IPS-18c (cell line): Measurements from ENCODE around the gene ZNF646.

ENCODE experiments used
- H3K4me3 ChIP-seq: 2 replicates; pipeline ENCODE4 v1.7.0; 2013; ENCODE audit warnings: low read depth, mild to moderate bottlenecking, low read length, moderate library complexity; ENCODE audit not compliant: insufficient read depth
- H3K9me3 ChIP-seq: one replicate; pipeline ENCODE4 v1.6.1; 2013; ENCODE audit warnings: mild to moderate bottlenecking, low read length, moderate library complexity; ENCODE audit not compliant: control insufficient read depth, insufficient read depth

Gene ZNF646, protein sequence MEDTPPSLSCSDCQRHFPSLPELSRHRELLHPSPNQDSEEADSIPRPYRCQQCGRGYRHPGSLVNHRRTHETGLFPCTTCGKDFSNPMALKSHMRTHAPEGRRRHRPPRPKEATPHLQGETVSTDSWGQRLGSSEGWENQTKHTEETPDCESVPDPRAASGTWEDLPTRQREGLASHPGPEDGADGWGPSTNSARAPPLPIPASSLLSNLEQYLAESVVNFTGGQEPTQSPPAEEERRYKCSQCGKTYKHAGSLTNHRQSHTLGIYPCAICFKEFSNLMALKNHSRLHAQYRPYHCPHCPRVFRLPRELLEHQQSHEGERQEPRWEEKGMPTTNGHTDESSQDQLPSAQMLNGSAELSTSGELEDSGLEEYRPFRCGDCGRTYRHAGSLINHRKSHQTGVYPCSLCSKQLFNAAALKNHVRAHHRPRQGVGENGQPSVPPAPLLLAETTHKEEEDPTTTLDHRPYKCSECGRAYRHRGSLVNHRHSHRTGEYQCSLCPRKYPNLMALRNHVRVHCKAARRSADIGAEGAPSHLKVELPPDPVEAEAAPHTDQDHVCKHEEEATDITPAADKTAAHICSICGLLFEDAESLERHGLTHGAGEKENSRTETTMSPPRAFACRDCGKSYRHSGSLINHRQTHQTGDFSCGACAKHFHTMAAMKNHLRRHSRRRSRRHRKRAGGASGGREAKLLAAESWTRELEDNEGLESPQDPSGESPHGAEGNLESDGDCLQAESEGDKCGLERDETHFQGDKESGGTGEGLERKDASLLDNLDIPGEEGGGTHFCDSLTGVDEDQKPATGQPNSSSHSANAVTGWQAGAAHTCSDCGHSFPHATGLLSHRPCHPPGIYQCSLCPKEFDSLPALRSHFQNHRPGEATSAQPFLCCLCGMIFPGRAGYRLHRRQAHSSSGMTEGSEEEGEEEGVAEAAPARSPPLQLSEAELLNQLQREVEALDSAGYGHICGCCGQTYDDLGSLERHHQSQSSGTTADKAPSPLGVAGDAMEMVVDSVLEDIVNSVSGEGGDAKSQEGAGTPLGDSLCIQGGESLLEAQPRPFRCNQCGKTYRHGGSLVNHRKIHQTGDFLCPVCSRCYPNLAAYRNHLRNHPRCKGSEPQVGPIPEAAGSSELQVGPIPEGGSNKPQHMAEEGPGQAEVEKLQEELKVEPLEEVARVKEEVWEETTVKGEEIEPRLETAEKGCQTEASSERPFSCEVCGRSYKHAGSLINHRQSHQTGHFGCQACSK (N-terminal part only)

DNA sequence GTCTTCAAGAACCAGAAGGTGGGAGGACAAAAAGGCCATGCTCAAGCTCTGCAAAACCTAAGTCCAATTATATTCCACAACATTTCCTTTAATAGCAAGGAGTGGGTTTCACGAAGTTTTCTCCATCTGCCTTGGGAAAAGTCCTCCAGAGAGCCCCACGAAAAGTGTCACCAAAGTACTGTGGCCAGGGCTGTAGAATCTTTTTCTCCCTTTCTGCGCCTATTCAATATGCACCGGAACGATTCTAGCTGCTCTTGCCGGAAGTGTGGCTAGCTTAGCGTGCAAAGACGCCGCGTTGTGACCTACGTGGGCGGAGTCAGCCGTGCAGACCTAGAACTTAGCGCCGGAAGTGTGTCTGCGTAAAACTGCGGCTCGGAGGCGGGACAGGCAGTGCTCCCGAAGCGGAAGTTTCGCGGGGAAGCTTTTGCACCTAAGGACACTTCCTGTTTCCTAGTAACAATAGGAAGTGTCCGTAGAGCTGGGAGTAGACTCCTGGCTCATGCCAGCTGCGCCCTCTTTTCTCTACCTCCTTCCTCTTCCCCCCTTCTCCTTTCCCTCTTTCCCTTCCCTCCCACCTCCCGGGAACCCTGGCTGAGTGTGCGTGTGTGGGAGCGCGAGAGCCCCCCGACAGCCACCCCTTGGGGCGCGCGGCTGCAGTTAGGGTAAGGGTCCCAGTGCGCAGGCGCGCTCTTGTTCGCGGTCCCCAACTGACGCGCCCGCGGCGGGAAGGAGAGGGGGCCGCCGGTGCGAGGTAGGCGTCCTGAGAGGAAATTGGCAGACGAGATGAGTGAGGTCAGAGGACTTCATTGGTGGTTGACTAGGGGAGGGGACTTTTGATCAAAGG lies at the start of gene ZNF646, which contains the start of gene ZNF668:
Gene ZNF646, plus strand, starts transcription at position 453 of the 844 bp plus-strand sequence. CDS start 1,903 bp downstream, outside the sequence.
Gene ZNF668, minus strand, starts transcription at position 271 of the 844 bp plus-strand sequence. CDS start 9,781 bp downstream, outside the sequence.
- Histone ChIP-seq H3K4me3 (peak within 1 kb of the TSS; percentile 100), H3K9me3 (no peaks in the 10 kb centered on the region)

DNA sequence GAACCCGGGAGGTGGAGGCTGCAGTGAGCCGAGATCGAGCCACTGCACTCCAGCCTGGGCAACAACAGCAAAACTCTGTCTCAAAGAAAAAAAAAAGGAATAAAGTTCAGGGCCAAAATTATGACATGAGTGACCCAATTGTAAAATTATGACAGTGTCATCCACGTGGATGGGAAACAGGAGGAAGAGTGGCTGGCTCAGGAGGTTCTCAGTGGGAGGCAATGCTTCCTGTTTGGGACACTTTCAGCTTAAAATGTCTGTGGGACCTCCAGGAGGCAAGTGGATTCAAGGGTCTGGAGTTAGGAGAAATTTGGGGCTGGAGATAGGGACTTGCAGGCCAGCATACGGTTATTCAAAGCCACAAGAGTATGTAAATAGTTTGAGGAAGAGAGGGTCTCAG lies 48.9 kb upstream of the ZNF646 start:
- Histone ChIP-seq H3K9me3 (no peaks in the 10 kb centered on the region), H3K4me3 (no peak overlapping the region)

DNA sequence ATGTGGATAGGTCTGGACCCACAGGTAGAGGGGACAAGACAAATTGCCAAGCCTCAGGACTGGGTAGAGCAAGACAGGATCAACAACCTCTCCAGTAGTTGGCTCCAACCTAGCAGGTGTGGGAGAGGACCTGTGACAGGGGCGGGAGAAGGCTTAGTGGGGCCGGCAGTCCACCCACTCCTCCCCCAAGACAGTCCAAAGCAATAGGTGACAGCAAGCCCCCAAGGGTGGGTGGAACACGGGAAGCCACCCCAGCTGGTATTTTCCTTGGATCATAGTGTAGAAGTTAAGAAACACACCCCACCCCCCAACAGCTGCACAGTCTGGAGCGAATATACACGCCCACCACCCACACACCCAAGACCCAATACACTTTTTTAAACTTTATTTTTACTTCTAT lies 45.0 kb upstream of the ZNF646 start:
- Histone ChIP-seq H3K9me3 (no peaks in the 10 kb centered on the region), H3K4me3 (no peak overlapping the region)

DNA sequence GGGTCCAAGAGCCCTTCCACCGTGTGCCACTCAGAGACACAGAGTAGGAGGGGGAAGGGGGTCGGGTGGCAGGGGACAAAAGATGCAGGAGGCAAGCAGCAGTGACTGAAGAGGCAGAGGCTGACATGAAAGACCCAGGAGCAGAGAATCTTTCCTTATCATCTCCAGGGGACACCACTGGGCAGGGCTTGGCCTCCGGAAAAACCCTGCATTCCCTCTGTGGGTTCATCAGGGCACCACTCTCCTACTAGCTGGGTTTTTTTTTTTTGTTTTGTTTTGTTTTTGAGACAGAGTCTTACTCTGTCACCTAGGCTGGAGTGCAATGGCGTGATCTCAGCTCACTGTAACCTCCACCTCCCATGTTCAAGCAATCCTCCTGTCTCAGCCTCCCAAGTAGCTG lies 42.9 kb upstream of the ZNF646 start:
- Histone ChIP-seq H3K9me3 (no peaks in the 10 kb centered on the region), H3K4me3 (no peak overlapping the region)

DNA sequence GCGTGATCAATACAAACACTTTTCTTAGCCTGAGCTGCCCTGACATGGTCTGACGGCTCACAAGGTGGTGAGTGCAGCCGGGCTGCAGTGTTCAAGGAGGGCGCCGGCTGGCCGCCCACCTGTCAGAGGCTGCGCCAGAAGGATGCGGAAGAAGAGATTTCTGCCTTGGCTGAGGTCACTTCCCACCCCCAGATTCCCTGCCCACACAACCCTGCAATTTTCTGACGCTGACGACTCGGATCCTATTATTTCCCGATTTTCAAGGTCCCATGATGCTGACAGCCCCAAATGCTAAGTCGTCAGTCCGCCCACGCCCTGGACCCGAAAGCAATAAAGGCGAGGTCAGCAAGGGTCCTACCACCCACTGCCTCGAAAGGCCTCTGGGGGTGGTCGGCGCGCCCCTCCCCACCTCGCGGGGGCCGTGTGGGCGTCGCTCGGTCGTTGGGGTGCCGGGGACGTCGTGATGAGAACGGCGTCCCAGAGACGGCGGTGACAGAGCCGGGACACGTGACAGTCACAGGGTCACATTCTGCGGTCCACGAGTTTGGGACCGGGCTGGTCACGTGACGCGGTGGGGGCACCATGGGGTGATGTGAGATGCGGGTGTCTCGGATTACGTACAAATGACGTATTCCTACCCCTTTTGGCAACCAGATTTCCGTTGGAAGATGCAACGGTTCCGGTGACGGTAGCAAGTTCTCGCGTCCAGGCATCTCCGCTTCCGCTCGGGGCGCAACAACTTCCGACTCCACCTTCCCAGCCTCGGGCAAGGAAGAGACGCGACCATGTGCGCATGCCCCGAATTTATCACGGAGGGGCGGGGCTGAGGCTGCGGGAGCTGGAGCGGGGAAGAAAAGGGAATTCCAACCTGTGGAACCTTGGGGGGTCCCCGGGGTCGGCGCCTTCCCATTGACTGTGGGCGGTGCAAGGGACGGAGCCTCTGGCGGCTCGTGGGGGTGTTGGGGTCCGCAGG lies 41.2 kb upstream of the ZNF646 start, which contains the start of gene STX4:
Gene STX4, plus strand, starts transcription at position 823 of the 973 bp plus-strand sequence. CDS start 248 bp downstream, outside the sequence.
- H3K4me3 ChIP-seq: peak within 1 kb of the TSS; percentile 100
- no peaks in the 10 kb centered on the region for H3K9me3 ChIP-seq

DNA sequence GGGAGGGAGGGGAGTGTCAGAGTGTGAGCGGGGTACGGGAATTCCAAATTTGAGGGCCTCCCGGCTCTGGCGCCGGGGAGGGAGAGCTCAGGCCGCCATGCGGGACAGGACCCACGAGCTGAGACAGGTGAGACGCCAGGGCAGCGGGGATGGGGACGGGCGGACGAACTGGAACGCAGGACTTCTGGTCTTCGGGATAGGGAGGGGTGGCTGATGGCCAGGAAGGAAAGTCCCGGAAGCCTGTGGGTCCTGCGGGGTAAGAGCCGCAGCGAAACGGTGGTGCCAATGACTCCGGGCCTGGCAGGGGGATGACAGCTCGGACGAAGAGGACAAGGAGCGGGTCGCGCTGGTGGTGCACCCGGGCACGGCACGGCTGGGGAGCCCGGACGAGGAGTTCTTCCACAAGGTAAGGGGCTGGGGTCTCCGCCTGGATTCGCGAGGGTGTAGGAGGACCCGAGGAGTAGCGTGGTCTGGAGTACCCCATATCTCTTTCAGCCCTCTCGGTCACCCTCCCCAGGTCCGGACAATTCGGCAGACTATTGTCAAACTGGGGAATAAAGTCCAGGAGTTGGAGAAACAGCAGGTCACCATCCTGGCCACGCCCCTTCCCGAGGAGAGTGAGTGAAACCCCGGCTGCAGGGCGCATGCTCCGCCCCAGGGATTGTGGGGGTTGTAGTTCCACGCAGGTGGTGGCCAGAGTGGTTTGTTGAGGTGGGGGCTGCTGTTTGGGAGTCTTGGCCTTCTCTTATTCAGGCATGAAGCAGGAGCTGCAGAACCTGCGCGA lies 40.3 kb upstream of the ZNF646 start:
- Histone ChIP-seq H3K4me3 (peak overlapping the region; percentile 100), H3K9me3 (no peaks in the 10 kb centered on the region)

DNA sequence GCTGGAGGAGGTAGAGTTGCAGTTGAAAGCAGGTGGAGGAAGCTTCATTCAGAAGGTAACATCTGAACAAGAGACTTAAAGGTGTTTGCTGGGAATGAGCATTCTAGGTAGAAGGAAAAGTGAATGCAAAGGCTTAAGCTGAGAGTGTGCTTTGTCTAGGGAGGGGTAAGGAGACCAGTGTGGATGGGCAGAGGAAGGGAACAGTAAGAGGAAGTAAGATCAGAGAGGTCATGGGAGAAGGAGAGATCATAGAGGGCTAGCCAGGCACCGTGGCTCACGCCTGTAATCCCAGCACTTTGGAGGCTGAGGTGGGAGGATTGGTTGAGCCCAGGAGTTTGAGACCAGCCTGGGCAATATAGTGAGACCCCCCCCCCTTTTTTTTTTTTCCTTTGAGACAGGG lies 37.5 kb upstream of the ZNF646 start:
- Histone ChIP-seq H3K4me3 (no peak overlapping the region), H3K9me3 (no peaks in the 10 kb centered on the region)

DNA sequence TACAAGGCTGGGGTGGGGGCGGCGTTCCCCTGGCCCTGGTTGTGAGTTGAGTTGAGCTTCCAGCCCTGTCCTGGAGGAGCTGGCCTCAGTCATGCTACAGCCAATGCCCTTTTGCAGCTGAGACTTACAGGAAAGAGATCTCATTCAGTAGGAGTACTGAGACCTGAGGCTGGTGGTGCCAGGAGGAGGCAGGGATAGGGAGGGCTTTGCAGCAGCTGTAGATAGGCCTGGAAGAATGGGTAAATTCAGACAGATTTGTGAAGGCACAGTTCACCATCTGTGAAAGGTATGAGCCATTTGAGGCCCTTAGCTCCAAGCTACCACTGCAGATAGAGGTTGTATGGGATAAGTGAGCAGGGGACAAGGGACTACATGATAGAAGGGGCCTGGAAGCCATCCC lies 35.2 kb upstream of the ZNF646 start:
- no peak overlapping the region for H3K4me3 ChIP-seq
- H3K9me3 ChIP-seq: no peaks in the 10 kb centered on the region

DNA sequence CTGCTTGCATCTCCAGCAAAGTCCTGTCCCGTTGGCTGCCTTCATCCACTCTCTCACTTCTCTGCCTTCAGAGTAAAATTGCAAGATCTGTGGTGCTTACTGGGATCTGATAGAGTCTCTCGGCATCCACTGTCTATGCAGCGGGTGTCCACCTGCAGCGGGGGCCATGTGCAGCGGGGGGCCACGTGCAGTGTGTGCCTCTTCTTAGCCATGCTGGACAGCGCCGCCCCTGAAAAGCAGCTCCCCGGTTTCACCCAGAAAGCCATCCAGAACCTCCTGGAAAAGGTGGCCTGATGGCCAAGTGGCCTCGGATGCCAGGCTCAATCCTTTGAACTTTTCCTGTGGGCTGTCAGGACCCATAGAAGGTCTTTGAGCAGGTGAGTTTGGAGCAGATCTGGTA lies 31.4 kb upstream of the ZNF646 start:
- H3K9me3 ChIP-seq: no peaks in the 10 kb centered on the region
- no peak overlapping the region; the same call in 1 of the 2 replicates for H3K4me3 ChIP-seq

DNA sequence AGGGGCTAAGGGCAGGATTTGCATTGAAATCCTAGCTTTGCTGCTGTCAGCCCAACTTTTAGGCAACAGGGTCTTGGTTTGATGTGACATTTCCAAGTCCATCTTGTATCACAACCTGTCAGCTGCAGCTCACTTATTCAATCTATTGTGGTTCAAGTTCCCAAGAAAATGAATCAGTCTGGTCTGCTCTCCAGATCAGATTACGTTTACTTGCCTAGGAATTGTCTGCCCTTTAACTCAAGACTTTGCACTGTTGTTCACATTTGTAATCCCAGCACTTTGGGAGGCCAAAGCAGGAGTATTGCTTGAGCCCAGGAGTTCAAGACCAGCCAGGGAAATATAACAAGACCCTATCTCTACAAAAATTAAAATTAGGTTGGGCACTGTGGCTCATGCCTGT lies 30.9 kb upstream of the ZNF646 start:
- no peak overlapping the region for H3K4me3 ChIP-seq

DNA sequence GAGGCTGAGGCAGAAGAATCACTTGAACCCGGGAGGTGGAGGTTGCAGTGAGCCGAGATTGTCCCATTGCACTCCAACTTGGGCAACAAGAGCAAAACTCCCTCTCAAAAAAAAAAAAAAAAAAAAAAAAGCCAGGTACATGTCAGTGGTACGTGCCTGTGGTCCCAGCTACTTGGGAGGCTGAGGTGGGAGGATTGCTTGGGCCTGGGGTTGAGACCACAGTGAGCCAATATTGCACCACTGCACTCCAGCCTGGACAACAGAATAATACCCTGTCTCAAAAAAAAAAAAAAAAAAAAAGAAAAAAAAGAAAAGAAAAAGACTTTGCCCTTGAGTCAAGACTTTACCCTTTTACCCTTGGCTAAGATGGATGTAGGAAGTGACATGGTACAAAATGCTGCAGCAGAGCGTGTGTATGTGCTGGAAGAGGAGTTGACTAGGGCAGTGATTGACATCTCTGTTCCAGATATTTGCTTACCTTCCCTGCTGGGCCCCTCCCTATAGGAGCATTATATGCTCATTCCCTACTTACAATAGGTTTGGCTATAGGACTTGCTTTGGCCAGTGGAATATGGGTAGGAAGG lies 30.2 kb upstream of the ZNF646 start:
- H3K9me3 ChIP-seq: no peaks in the 10 kb centered on the region
- H3K4me3 ChIP-seq: no peak overlapping the region

More for the DNA sequence above, 30.9 kb upstream of the ZNF646 start:
- no peaks in the 10 kb centered on the region for H3K9me3 ChIP-seq

DNA sequence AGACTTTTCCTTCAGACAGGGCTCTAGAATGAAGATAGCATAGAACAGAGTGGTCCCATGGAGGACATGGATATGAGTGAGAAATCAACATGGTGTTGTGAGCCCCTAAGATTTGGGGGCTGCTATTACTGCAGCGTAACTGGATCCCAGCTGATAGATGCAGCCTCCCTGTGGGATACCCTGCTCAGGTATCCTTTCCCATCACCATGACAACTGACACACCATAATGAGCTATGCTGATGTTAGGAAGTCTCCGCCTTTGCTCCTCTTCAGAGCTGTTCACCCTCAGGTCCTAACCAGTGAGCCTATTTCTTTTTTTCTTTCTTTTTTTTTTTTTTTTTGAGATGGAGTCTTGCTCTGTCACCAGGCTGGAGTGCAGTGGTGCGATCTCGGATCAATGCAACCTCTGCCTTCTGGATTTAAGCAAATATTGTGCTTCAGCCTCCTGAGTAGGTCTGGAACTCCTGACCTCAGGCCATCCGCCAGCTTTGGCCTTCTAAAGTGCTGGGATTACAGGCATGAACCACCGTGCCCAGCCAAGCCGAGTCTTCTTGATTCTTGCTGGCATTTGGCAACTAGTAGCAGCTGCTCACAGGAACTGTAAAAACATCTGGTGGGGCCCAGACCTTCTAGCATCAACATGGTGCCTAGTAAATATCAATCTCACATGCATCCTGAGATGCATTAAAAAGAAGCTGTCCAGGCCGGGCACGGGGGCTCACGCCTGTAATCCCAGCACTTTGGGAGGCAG lies 23.8 kb upstream of the ZNF646 start:
- peaks cover 2% of the 10 kb centered on the region for H3K9me3 ChIP-seq
- H3K4me3 ChIP-seq: no peak overlapping the region

DNA sequence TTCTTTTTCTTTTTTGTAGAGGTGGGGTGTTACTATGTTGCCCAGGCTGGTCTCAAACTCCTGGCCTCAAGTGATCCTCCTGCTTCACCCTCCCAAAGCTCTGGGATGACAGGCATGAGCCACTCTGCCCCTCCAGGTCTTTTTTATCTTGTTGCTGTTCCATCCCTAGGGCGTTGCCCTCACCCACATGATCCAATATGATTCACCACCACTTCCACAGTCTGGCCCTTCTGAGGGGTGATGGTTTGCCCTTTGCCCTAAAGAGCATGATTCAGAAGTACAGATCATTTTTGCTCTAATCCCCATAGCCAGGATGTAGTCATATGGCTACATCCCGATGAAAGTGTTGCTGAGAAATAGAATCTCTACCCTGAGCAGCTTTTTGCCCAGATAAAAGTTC lies 22.1 kb upstream of the ZNF646 start:
- H3K9me3 ChIP-seq: peaks cover 2% of the 10 kb centered on the region
- H3K4me3 ChIP-seq: no peak overlapping the region

DNA sequence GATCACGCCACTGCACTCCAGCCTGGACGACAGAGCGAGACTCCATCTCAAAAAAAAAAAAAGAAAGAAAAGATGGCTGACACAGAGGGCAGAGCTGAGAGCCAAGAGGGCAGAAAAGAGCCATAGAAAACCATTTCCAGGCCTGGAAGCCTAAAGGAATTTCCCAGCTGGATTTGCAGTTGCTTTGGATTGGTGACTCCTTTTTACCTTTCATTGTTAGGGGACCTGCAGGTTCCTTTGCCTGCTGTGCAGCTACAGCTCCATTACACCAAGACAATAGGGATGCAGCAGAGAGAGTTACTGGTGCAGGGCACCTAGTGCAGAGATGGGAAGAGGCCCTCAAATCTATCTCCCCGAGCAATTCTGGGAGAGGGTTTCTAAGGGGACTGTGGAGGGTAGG lies 18.6 kb upstream of the ZNF646 start:
- peaks cover 2% of the 10 kb centered on the region for H3K9me3 ChIP-seq
- H3K4me3 ChIP-seq: no peak overlapping the region
